BJ (cell line): Measurements from ENCODE around the gene BRAT1. TPM values are rescaled to one million over a fixed set of nuclear protein-coding genes. Genes with fewer than 3 reads are reported as not detected.

Experiments
- CTCF ChIA-PET: fragments of 350-600 bp; formaldehyde crosslinking; extraction: SDS; loops from one replicate; lab custom pipeline; 2021; ENCODE audit warnings: antibody characterized with exemption, inconsistent platforms; lab: Yijun Ruan, JAX
- POLR2A ChIA-PET: fragments of 300-600 bp; sonication (Branson Sonifier 250); formaldehyde crosslinking; extraction: SDS; loops from one replicate; lab custom pipeline; 2021; ENCODE audit warnings: antibody characterized with exemption; lab: Charles Lee
- DNase-seq: peaks from one replicate; pipeline ENCODE4 v3.0.0-alpha.2; 2011; ENCODE audit warnings: low read depth
- H3K27me3 ChIP-seq: 2 replicates; pipeline ENCODE4 v1.6.0; 2011; ENCODE audit warnings: low read length; ENCODE audit not compliant: control insufficient read depth, insufficient read depth
- H3K36me3 ChIP-seq: 2 replicates; pipeline ENCODE4 v1.5.1; 2011; ENCODE audit warnings: low read length; ENCODE audit not compliant: control insufficient read depth, insufficient read depth
- H3K4me3 ChIP-seq: 2 replicates; pipeline ENCODE4 v1.5.1; 2011; ENCODE audit warnings: low read depth, mild to moderate bottlenecking, control low read depth, low read length
- polyA plus RNA-seq: library from polyadenylated mRNA; depleted of rRNA; stranded (reverse); fragments of >200 nt; gene quantifications from 2 replicates; pipeline ENCODE4 v1.2.3, GENCODE V29; 2011
- TF ChIP-seq, protein P1 (sequence below): IDR thresholded peaks from 2 replicates; pipeline ENCODE4 v1.5.1; 2011; ENCODE audit warnings: low read depth, mild to moderate bottlenecking, control low read depth, inconsistent platforms, low read length, moderate library complexity; ENCODE audit not compliant: insufficient read depth

BRAT1 gene
- polyA plus RNA-seq, 1 experiment, result 17.9 TPM

DNA sequence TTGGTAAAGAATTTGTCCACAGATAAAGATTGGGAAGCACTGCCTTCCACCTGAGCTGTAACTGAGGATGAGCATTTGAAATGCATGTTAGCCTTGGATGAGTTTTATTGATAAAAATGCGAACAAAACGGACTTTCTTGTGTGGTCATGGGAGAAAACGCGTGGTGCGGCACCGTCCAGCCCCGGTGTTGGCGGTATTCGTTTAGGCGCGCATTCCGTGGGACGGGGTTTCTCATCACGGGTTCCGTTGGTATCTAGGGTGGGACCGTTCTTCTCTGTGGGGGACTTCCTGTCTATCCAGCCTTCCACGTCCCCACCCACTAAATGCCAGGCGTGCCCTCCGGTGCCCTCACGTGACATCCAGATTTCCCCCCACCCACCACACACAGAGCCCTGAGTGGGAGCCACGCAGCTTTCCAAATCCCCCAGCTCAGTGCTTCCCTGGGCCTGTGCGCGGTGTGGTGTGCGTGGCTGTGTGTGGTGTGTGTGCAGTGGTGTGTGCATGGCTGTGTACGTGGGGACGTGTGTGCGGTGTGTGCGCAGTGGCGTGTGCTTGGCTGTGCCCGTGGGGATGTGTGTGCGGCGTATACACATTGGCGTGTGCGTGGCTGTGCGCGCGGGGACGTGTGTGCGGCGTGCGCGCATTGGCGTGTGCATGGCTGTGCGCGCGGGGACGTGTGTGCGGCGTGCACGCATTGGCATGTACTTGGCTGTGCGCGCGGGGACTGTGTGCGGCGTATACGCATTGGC, 21.6 kb upstream of the BRAT1 start:
- H3K4me3 ChIP-seq, result no peak overlapping the region
- ChIA-PET CTCF (no interaction called here), POLR2A (no interaction called here)
- no peaks in the 10 kb centered on the region for H3K27me3 ChIP-seq
- TF ChIP-seq, protein P1, sequence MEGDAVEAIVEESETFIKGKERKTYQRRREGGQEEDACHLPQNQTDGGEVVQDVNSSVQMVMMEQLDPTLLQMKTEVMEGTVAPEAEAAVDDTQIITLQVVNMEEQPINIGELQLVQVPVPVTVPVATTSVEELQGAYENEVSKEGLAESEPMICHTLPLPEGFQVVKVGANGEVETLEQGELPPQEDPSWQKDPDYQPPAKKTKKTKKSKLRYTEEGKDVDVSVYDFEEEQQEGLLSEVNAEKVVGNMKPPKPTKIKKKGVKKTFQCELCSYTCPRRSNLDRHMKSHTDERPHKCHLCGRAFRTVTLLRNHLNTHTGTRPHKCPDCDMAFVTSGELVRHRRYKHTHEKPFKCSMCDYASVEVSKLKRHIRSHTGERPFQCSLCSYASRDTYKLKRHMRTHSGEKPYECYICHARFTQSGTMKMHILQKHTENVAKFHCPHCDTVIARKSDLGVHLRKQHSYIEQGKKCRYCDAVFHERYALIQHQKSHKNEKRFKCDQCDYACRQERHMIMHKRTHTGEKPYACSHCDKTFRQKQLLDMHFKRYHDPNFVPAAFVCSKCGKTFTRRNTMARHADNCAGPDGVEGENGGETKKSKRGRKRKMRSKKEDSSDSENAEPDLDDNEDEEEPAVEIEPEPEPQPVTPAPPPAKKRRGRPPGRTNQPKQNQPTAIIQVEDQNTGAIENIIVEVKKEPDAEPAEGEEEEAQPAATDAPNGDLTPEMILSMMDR, result no peak
- no peak for DNase-seq
- peaks cover 9% of the 10 kb centered on the region for H3K36me3 ChIP-seq

DNA sequence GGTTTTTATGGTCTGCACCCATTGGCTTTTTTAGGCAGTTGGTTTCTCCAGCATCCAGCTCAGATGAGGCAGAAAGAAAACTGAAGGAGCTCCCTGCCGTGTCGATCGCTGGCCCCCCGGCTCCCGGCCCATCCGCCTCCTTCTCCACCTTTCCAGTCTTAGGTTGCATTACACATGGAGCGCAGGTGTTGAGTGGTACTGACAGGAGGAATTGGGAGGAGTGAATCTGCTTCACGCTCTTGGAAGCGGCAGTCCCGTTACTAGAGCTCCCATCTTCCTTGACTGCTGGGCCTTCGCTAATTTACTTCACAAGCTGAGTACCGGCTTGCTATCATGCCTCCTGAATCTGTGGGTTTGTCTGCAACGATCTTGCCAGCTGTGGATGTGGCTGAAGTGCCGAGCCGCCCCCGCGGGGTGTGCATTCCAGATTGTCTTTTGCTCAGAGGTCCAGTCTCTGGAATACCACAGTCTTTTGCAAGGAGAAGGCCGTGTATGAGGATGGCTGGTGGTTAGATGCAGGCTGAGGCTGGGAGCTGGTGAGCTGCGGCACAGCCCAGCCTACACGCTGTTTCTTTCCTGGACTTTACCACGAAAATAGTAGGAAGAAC, 20.5 kb upstream of the BRAT1 start:
- H3K36me3 ChIP-seq, result peaks cover 9% of the 10 kb centered on the region
- ChIA-PET CTCF (interaction anchor here (0.7 to 1.2 kb wide), 3 partner anchors 9 to 97 kb away, joined by 3 to 7 read pairs (median 4); no protein-coding TSS in a partner anchor), POLR2A (no interaction called here)
- TF ChIP-seq, protein P1, result no peak
- no peak for DNase-seq
- H3K4me3 ChIP-seq, result no peak overlapping the region
- no peaks in the 10 kb centered on the region for H3K27me3 ChIP-seq

DNA sequence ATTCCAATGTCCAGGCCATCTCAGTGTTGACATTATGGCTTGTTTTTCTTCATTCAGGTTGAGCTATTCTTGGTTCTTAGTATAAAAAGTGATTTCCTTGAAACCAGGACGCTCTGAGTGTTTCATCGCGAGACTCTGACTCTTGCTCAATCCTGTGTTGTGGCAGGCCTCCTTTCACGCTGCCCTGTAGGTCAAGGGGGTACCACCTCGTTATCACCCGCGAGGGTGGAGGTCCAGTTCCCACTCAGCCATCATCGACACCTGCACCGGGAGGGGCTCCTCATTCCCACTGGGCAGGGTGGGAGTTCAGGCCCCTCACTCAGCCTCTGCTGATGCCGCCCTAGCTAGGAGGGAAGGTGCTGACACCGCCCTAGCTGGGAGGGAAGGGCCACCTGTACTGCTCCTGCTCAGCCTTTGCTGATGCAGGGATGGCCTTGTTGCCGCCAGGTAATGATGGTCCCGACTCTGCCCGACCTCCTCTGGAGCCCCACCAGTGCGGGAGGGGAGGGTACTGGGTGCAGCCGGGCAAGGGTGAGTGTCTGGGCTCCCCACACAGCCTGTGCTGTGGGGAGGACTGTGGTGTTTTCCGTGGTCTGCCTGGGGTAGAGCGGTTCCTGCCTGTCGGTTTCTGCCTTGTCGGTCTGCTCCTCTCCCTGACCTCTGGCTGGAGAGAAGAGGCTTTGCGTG, 19.9 kb upstream of the BRAT1 start:
- no peak for DNase-seq
- Histone ChIP-seq H3K27me3 (no peaks in the 10 kb centered on the region), H3K4me3 (no peak overlapping the region), H3K36me3 (peaks cover 9% of the 10 kb centered on the region)
- ChIA-PET POLR2A (no interaction called here), CTCF (interaction anchor here (1.0 to 1.2 kb wide), 3 partner anchors 9 to 106 kb away, joined by 4 to 7 read pairs (median 4); no protein-coding TSS in a partner anchor)
- TF ChIP-seq, protein P1, result no peak

DNA sequence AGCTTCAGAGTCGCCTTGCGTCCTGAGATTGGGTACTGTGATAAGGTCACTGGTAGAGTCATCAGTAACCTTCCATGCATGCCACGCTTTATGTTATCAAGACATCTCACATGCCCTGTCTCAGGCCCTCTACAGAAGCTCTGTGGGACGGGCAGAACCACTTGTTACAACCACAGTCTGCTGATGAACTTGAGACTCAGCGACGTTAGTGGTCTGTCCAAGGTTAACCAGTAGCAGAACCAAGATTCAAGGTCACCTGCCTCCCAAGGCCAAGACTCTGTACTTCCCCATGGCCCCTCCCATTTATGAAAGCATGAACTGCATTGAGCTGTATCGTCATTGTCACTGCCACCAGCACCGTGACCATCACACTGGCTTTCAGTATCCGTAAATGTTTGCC, 18.4 kb upstream of the BRAT1 start:
- CTCF ChIA-PET, result interaction anchor here (0.8 to 1.6 kb wide), 4 partner anchors 14 to 122 kb away, joined by 3 to 5 read pairs (median 3); no protein-coding TSS in a partner anchor
- no peak overlapping the region for H3K4me3 ChIP-seq
- TF ChIP-seq, protein P1, result no peak
- POLR2A ChIA-PET, result no interaction called here
- peaks cover 6% of the 10 kb centered on the region for H3K36me3 ChIP-seq
- H3K27me3 ChIP-seq, result no peaks in the 10 kb centered on the region
- DNase-seq, result no peak
